Measurements from ENCODE around the gene SPAG9.

SPAG9 gene

DNA sequence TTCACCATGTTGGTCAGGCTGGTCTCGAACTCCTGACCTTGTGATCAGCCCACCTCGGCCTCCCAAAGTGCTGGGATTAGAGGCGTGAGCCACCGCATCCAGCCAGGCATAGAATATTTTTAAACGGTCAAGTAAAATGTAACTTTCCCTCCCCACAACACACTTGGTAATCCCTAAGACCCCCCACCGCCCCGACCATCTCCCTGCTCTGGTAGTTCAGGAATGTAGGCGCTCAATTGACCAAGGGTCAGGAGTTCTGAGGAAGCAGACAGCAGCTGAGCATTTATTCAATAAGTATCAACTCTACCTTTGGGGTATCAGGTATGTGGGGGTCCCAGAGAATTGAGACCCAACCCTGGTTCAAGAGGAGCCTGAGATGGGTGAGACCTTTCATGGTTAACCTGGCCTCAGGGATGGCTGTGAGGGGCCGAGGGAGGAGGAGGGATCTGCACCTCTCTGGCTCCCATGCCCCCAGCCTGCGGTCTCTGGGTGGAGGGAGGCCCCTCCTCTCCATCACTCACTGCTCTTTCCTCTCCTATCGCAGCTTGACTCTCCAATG is 206.1 kb downstream of the SPAG9 start:
- Histone ChIP-seq H3K27me3 (ENCODE audit: low read depth) (no peaks in the 10 kb centered on the region), H3K9me3 (no peaks in the 10 kb centered on the region), H3K4me1 (no peaks in the 10 kb centered on the region), H3K36me3 (replicated peaks) (no peaks in the 10 kb centered on the region), H3K4me3 (no peak overlapping the region)
- in situ Hi-C loops (cut with MboI; ENCODE audit: low sequenced_read_pairs): no loop called here
- DNase-seq (ENCODE audit: low spot score in 2 of 2): no peak

DNA sequence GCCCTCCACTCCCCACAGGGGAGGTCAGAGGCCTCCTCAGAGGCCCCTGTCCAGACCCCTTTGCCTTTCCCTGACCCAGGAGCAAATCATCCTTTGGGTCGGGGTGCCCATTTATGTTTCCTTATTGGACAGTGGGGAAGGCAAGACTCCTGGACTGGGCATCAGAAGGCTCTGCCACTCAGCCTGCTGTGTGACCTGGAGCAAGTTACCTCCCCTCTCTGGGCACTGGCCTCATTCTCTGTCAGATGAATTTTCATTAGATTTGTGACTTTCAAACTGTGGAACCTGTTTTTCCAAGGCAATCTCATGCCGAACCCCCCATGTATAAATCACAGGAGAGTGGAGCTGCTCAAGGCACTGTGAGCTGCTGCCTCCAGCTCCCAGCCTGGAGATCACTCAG is 207.5 kb downstream of the SPAG9 start:
- Histone ChIP-seq H3K27me3 (ENCODE audit: low read depth) (no peaks in the 10 kb centered on the region), H3K4me1 (no peaks in the 10 kb centered on the region)

More for the DNA sequence above, 207.5 kb downstream of the SPAG9 start:
- DNase-seq (ENCODE audit: low spot score in 2 of 2): no peak
- H3K36me3 ChIP-seq (replicated peaks): no peaks in the 10 kb centered on the region
- in situ Hi-C loops (cut with MboI; ENCODE audit: low sequenced_read_pairs): no loop called here
- no peak overlapping the region for H3K4me3 ChIP-seq
- no peaks in the 10 kb centered on the region for H3K9me3 ChIP-seq
